K562 (cell line): ENCODE measurements around the gene TUBB4B. TPM values are rescaled to one million over a fixed set of nuclear protein-coding genes. Genes with fewer than 3 reads are reported as not detected.

ENCODE experiments used
- BRF1 ChIP-seq: IDR thresholded peaks from 3 replicates; pipeline ENCODE4 v1.6.1; 2011; ENCODE audit warnings: borderline replicate concordance, mild to moderate bottlenecking; ENCODE audit not compliant: insufficient read length; ENCODE audit errors: extremely low read depth
- GABPB2 ChIP-seq: fragments of 250-450 bp; sonication (Bioruptor Pico); conservative IDR thresholded peaks from 2 replicates; pipeline ENCODE4 v1.5.1; 2021; ENCODE audit warnings: mild to moderate bottlenecking
- HDAC8 ChIP-seq: fragments of 450-650 bp; IDR thresholded peaks from 2 replicates; pipeline ENCODE4 v1.6.1; 2016; ENCODE audit warnings: mild to moderate bottlenecking, missing genetic modification characterization, moderate library complexity, missing compliant biosample characterization
- HMG20A ChIP-seq: fragments of 450-650 bp; formaldehyde crosslinking; conservative IDR thresholded peaks from 2 replicates; pipeline ENCODE4 v1.4.0; 2020; ENCODE audit warnings: mild to moderate bottlenecking, mixed read lengths
- IRF2 ChIP-seq: sonication (generic); formaldehyde crosslinking; IDR thresholded peaks from 2 replicates; pipeline ENCODE4 v1.8.1; 2022; ENCODE audit warnings: mild to moderate bottlenecking, missing genetic modification reagents
- MAFF ChIP-seq: IDR thresholded peaks from 2 replicates; pipeline ENCODE4 v1.6.1; 2012; ENCODE audit warnings: low read length, improper control_type of control experiment
- NFXL1 ChIP-seq: fragments of 450-650 bp; formaldehyde crosslinking; IDR thresholded peaks from 2 replicates; pipeline ENCODE4 v1.4.0; 2021; ENCODE audit warnings: mild to moderate bottlenecking
- NR2F6 ChIP-seq: fragments of 450-650 bp; formaldehyde crosslinking; IDR thresholded peaks from 2 replicates; pipeline ENCODE4 v1.4.0; 2020; ENCODE audit warnings: mild to moderate bottlenecking
- PML ChIP-seq: IDR thresholded peaks from 2 replicates; pipeline ENCODE4 v1.6.1; 2012; ENCODE audit warnings: low read length, inconsistent platforms
- SRSF1 ChIP-seq: fragments of 200-400 bp; formaldehyde crosslinking; IDR thresholded peaks from 2 replicates; pipeline ENCODE4 v1.6.1; 2017; ENCODE audit warnings: mild to moderate bottlenecking, low read depth, low read length, moderate library complexity
- ZNF121 ChIP-seq: sonication (generic); formaldehyde crosslinking; conservative IDR thresholded peaks from 2 replicates; pipeline ENCODE4 v1.8.0; 2022; ENCODE audit warnings: missing genetic modification reagents
- ZNF511 ChIP-seq: sonication (generic); formaldehyde crosslinking; IDR thresholded peaks from 2 replicates; pipeline ENCODE4 v1.8.0; 2022; ENCODE audit warnings: mild to moderate bottlenecking, missing genetic modification reagents
- ZNF592 ChIP-seq: fragments of 450-650 bp; IDR thresholded peaks from 2 replicates; pipeline ENCODE4 v1.6.1; 2017; ENCODE audit warnings: antibody characterized with exemption, mild to moderate bottlenecking
- polyA plus RNA-seq, 8 experiments: library from polyadenylated mRNA; depleted of rRNA in 4 of 8; stranded (reverse) in 5 of 8; unstranded in 3 of 8; fragments of >200 nt; fragmentation: Nextera tagmentation in 2 of 8; fragmentation: Illumina TruSeq in 1 of 8; extraction: Ambion mirVana in 2 of 8; extraction: Trizol in 1 of 8; gene quantifications; 2 replicates each; pipeline versions ENCODE4 v1.2.1 to v1.2.3, GENCODE V29; 2011 to 2014; ENCODE audit warnings: inconsistent platforms in 1 of 8, missing spikeins in 1 of 8
- total RNA-seq, 7 experiments: library from RNA; depleted of rRNA in 6 of 7; stranded (reverse); fragments of >200 nt in 6 of 7; fragmentation: Illumina TruSeq in 2 of 7; extraction: Trizol in 2 of 7; gene quantifications; 2 replicates each; pipeline versions ENCODE4 v1.2.1 to v1.2.3, GENCODE V29; 2011 to 2021; ENCODE audit warnings: low replicate concordance in 1 of 7

Gene TUBB4B
- total and polyA plus RNA-seq, 9 of the 15 experiments (the other 6 are each of a cell fraction or from before 2014, with no cell fraction given) = 24.1 to 443 (median 268) TPM

GRCh38 chr9:137243626-137244485 is 2.8 kb downstream of the TUBB4B start (continued):
- TF ChIP-seq ZNF592 = no peak
- no peak for TF ChIP-seq HDAC8 (tag)
- TF ChIP-seq IRF2 = no peak
- TF ChIP-seq SRSF1 = no peak
- peak; percentile 28; the same call in 1 of the 2 replicates for TF ChIP-seq PML
- no peak for TF ChIP-seq NR2F6 (CRISPR knock-in tag)
- peak; percentile 80; the same call in 1 of the 2 replicates for TF ChIP-seq ZNF511 (CRISPR knock-in tag)
- no peak for TF ChIP-seq GABPB2 (CRISPR knock-in tag)
- no peak for TF ChIP-seq NFXL1 (CRISPR knock-in tag)
- TF ChIP-seq ZNF121 = no peak
- TF ChIP-seq MAFF = no peak
- no peak for TF ChIP-seq BRF1
- TF ChIP-seq HMG20A (CRISPR knock-in tag) = no peak
